ENCODE measurements around the gene SET. TPM values are rescaled to one million over a fixed set of nuclear protein-coding genes. Genes with fewer than 3 reads are reported as not detected.

Gene SET
- total RNA-seq, 4 donors from 2014 or later = 72.3 to 148 (median 83.9) TPM

Small RNAs within 50 kb of the gene (small RNA-seq; reads per million reads assigned to genes)
- 0 reads per million in 2 donors for gene RF00017
- gene RN7SL560P = 0 reads per million in 2 donors

Other genes starting within 250 kb of the SET start
- 10 to 100 TPM in 3 of 4 donors, 1 to 10 TPM in 1; 8.4 to 83.3 (median 25.7) TPM for gene ODF2, start 233.2 kb upstream of the SET start, total RNA-seq
- gene GLE1, start 184.5 kb upstream of the SET start, total RNA-seq = 10 to 100 TPM; 27.0 to 55.3 (median 28.3) TPM
- gene SPTAN1, start 136.6 kb upstream of the SET start, total RNA-seq = 100 to 1,000 TPM; 251 to 586 (median 269) TPM
- gene DYNC2I2, start 32.4 kb upstream of the SET start, total RNA-seq = 100 to 1,000 TPM in 1 of 4 donors, 10 to 100 TPM in 3; 71.9 to 103 (median 95.8) TPM
- 10 to 100 TPM in 1 of 4 donors, 1 to 10 TPM in 3; 5.6 to 15.7 (median 9.3) TPM for gene PKN3, start 13.3 kb downstream of the SET start, total RNA-seq
- 100 to 1,000 TPM in 3 of 4 donors, 10 to 100 TPM in 1; 21.5 to 177 (median 138) TPM for gene ZDHHC12, start 34.9 kb downstream of the SET start, total RNA-seq
- gene ZER1, start 82.7 kb downstream of the SET start, total RNA-seq = 100 to 1,000 TPM in 1 of 4 donors, 10 to 100 TPM in 3; 83.1 to 114 (median 88.1) TPM
- gene TBC1D13, start 98.0 kb downstream of the SET start, total RNA-seq = 10 to 100 TPM; 26.8 to 48.7 (median 45.7) TPM
- 10 to 100 TPM in 3 of 4 donors, 1 to 10 TPM in 1; 9.9 to 53.6 (median 40.5) TPM for gene ENDOG, start 129.3 kb downstream of the SET start, total RNA-seq
- 10 to 100 TPM; 33.5 to 48.7 (median 34.9) TPM for gene SPOUT1, start 140.6 kb downstream of the SET start, total RNA-seq
- gene KYAT1, start 192.7 kb downstream of the SET start, total RNA-seq = 10 to 100 TPM in 1 of 4 donors, 1 to 10 TPM in 3; 4.6 to 14.9 (median 8.7) TPM
- 10 to 100 TPM; 20.0 to 39.2 (median 27.0) TPM for gene LRRC8A, start 192.9 kb downstream of the SET start, total RNA-seq
- 10 to 100 TPM in 1 of 4 donors, 1 to 10 TPM in 2, not detected in 1; 4.4 to 23.9 (median 7.5) TPM for gene PHYHD1, start 231.8 kb downstream of the SET start, total RNA-seq

All from Peyer's patch (tissue), 4 donors.